Choroid plexus epithelial cell (primary cell): ENCODE data around the gene FAM20A.
"Not testable (repeated sequence)": the region's sequence is repeated elsewhere in the genome, so short reads cannot be mapped to it uniquely, and the experiment has no call there.

Experiments
- DNase-seq: peaks from one replicate; pipeline ENCODE4 v3.0.0-alpha.2; 2010; ENCODE audit warnings: low read depth
- H3K4me3 ChIP-seq: 2 replicates; pipeline ENCODE4 v1.5.1; 2011; ENCODE audit warnings: low read depth, mild to moderate bottlenecking, control low read depth, low read length, moderate library complexity
- TF ChIP-seq, protein P1 (sequence below): conservative IDR thresholded peaks from 2 replicates; pipeline ENCODE4 v1.5.1; 2011; ENCODE audit warnings: low read depth, mild to moderate bottlenecking, control low read depth, inconsistent platforms, low read length, moderate library complexity

Gene FAM20A

DNA sequence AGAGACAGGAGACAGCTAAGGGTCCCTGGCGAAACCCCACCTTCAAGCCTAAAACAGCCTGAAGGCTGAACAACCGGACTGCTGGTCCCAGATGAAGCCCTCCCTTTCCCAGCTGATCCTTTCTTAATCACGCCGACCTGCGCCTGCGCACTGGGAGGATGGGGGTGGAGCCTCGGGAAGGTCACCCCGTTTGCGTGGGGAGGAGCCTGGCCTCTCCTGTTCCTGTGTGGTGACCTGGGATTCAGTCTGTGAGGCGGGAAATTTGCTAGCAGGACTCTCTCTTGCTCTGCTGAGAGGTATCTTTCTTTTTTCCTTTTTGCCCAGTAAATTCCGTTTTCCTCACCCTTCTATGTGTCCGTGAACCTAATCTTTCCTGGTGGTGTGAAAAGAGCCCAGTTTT is 9.6 kb downstream of the FAM20A start:
- TF ChIP-seq, protein P1, sequence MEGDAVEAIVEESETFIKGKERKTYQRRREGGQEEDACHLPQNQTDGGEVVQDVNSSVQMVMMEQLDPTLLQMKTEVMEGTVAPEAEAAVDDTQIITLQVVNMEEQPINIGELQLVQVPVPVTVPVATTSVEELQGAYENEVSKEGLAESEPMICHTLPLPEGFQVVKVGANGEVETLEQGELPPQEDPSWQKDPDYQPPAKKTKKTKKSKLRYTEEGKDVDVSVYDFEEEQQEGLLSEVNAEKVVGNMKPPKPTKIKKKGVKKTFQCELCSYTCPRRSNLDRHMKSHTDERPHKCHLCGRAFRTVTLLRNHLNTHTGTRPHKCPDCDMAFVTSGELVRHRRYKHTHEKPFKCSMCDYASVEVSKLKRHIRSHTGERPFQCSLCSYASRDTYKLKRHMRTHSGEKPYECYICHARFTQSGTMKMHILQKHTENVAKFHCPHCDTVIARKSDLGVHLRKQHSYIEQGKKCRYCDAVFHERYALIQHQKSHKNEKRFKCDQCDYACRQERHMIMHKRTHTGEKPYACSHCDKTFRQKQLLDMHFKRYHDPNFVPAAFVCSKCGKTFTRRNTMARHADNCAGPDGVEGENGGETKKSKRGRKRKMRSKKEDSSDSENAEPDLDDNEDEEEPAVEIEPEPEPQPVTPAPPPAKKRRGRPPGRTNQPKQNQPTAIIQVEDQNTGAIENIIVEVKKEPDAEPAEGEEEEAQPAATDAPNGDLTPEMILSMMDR: no peak
- no peak overlapping the region for H3K4me3 ChIP-seq
- DNase-seq: peak; percentile 8

DNA sequence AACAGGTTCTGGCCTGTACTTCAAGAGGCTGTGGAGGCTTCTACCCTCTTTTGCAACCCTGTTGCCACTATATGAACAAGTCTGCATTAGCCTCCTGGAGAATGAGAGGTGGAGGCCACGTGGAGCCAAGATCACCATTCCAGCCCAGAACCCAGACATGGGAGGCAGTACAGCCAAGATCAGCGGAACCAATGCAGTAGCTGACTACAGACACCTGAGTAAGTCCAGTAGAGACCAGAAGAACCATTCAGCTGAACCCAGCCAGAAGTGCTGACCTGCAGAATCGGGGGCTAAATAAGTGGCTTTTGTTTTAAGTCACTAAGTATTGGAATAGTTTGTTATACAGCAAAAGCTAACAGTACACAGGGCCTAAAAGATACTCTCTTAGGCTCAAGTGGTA is 12.1 kb downstream of the FAM20A start:
- H3K4me3 ChIP-seq: no peak overlapping the region
- TF ChIP-seq, protein P1: no peak
- DNase-seq: no peak

DNA sequence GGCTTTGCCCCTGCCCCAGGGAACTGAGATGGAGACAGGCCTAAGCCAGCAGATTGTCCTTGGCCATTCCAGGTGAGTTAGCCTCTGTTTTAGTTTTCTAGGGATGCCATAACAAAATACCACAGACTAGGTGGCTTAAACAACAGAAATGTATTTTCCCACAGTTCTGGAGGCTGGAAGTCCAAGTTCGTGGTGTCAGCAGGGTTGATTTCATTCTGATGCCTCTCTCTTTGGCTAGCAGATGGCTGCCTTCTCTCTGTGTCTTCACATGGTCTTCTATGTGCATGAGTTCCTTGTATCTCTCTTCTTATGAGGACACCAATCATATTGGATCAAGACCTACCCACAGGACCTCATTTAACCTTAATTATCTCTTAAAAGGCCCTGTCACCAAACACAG is 12.8 kb downstream of the FAM20A start:
- TF ChIP-seq, protein P1: no peak
- DNase-seq: no peak
- no peak overlapping the region for H3K4me3 ChIP-seq

DNA sequence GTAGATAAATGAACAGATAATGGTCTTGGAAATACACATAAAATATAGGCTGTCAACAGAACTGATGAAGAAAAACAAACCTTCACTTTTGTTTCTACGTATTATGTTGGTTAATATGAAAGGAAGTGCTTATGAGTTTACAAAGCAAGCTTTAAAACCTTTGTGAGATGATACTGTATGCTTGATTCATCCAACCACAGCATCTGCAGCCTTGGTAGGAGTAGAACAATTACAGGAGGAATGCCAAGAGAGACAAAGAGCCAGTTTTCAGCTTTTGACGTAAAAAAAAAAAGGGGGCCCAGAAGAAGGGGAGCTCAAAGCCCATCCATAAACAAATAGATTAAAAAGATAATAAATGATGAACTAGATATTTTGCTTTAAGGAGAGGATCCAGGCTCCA is 13.3 kb downstream of the FAM20A start:
- TF ChIP-seq, protein P1: no peak
- no peak overlapping the region for H3K4me3 ChIP-seq
- DNase-seq: no peak

DNA sequence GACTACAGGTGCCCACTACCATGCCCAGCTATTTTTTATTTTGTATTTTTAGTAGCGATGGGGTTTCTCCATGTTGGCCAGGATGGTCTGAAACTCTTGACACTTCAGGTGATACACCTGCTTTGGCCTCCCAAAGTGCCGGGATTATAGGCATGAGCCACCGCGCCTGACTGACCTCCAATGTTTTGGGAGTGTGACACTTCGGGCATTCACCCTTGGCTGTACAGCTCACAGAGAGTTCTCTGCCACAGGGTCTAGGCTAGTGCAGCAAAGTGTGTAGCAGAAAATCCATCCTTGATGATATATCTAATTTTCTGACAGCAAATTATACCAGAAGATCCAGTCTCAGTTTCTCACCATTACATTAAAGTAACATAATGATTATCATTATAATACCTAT is 14.1 kb downstream of the FAM20A start:
- TF ChIP-seq, protein P1: no peak
- no peak overlapping the region for H3K4me3 ChIP-seq
- no peak for DNase-seq

DNA sequence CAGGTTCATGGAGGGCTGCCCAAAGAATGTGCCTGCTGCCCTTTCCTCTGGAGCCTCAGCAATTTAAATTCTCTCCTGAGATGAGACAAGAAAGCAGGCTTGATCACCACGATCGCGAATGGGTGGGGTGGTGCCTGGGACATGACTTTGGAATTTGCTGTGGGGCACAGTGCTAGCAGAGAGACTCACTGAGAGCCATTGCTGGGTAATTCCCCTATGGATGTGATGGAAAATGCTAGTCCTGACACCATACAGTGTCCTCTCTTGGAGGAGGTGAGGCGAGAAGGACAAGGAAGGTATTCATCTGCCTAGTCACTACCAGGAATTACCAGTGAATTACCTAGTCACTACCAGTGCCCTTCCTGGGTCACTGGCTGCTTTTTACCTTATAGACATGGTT is 15.5 kb downstream of the FAM20A start:
- no peak overlapping the region for H3K4me3 ChIP-seq
- TF ChIP-seq, protein P1: no peak
- no peak for DNase-seq

DNA sequence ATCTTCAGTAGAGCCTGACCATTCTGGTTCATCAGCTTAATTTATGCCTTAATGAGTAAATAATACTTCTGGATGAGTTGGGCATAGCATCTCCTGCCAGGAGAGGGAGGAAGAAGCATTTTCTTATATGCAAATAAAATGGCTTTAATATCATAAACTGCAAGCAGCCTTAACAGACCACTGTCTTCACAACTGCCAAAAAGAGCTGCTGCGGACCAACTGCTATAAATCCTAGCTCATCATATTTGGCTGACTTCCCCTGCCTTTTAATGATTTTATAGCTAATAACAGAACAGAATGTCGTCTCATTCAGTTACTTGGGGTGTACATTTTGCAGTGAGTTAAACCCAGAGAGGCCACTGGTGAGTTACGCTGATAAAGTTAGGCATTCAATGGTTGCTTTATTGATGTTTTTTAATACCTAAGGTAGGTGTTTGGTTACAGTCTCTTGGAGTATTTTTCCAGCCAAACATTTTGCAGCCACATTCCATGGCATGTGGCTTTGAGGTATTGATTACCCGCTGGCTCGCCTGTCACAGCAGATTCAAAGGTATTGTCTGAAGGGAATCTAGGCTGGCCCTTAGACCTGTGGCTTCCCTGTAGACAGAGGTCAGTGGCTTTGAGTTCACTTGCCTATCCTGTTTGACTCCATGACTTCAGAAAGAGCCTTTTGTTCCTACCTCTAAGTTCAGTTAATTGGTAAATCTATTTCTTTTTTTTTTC is 16.4 kb downstream of the FAM20A start:
- DNase-seq: no peak
- no peak overlapping the region for H3K4me3 ChIP-seq
- TF ChIP-seq, protein P1: no peak

DNA sequence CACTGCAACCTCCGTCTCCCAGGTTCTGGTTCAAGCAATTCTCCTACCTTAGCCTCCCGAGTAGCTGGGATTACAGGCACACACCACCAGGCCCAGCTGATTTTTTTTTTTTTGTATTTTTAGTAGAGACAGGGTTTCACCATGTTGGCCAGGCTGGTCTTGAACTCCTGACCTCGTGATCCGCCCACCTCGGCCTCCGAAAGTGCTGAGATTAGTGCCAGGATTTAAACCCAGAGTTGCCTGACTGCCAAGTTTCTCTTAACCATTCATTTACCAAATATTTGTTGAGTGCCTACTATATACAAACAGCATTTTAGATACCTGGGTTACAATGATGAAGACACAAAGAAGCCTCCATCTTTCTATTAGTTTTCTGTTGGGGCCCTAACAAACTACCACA is 18.3 kb downstream of the FAM20A start:
- not testable (repeated sequence) for DNase-seq, H3K4me3 ChIP-seq
